ENCODE results near the gene SFMBT2.

DNA sequence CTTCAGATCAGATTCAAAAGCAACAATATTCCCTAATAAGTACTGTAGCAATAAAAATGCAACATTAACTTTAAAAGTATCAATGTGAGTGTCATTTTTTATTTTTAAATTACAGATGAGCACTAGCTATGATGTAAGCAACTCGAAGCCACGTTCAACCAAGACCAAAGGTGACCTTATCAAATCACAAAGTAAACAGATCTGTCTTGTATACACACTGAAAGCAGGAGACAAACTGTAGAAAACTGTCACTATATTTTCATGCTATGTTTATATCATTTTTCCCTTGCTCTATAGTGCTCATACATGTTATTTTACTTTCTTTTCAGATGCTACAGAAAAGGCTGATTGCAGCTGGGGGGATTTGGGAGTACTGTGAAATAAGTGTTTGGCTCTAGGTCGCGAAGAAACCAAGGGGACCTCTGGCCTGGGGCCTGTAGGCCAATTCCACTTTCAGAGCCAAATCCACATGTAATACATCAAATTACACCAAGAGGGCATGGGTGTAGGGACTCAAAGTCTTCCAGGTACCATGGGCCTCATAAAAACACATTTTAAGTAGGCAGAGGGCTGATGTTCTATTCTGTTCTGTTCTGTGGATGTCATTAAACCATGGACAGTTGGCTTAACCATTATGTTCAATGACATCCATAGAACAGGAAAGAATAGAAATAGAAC, 245.2 kb downstream of the SFMBT2 start:
- TF ChIP-seq EZH2 (IDR thresholded peaks at IDR 0.05) (no peak), FOXP2 (optimal IDR thresholded peaks at IDR 0.05; ENCODE audit: control extremely low read depth, extremely low read length, insufficient read depth) (no peak)

Measured in SK-N-MC (cell line).